Measurements from ENCODE around the gene IKZF1.

DNA sequence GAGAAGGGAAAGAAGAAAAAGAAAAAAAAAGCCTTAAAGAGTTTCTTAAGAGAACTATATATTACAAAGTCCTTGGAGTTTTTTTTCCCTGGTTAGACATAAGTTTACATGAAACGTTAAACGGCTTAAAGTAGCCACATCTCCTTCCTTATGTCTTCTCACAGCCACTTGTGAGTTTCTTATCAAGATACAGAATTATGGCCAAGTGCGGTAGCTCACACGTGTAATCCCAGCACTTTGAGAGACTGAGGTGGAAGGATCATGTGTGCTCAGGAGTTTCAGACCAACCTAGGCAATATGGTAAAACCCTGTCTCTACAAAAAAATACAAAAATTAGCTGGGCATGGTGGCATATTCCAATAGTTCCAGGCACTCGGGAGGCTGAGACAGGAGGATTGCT, 54.3 kb downstream of the IKZF1 start:
- TF ChIP-seq, protein P1, sequence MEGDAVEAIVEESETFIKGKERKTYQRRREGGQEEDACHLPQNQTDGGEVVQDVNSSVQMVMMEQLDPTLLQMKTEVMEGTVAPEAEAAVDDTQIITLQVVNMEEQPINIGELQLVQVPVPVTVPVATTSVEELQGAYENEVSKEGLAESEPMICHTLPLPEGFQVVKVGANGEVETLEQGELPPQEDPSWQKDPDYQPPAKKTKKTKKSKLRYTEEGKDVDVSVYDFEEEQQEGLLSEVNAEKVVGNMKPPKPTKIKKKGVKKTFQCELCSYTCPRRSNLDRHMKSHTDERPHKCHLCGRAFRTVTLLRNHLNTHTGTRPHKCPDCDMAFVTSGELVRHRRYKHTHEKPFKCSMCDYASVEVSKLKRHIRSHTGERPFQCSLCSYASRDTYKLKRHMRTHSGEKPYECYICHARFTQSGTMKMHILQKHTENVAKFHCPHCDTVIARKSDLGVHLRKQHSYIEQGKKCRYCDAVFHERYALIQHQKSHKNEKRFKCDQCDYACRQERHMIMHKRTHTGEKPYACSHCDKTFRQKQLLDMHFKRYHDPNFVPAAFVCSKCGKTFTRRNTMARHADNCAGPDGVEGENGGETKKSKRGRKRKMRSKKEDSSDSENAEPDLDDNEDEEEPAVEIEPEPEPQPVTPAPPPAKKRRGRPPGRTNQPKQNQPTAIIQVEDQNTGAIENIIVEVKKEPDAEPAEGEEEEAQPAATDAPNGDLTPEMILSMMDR (IDR thresholded peaks at IDR 0.05): no peak
- no peak for TF ChIP-seq POLR2A (IDR thresholded peaks at IDR 0.05)

All from right lobe of liver (tissue), 4 donors.